H9 (cell line): ENCODE measurements around the gene CD300A. TPM values are rescaled to one million over a fixed set of nuclear protein-coding genes. Genes with fewer than 3 reads are reported as not detected.
"Not testable (repeated sequence)": the region's sequence is repeated elsewhere in the genome, so short reads cannot be mapped to it uniquely, and the experiment has no call there.

Experiments used
- DNase-seq: peaks from one replicate; pipeline ENCODE4 v3.0.0-alpha.2; 2017
- H2AFZ ChIP-seq: one replicate; pipeline ENCODE4 v1.6.1; 2013; ENCODE audit warnings: mild to moderate bottlenecking, low read length, control low read depth, moderate library complexity
- H2AK5ac ChIP-seq: 2 replicates; pipeline ENCODE4 v1.6.1; 2013; ENCODE audit warnings: low read length, control low read depth, mixed read lengths; ENCODE audit not compliant: insufficient read length
- H2BK120ac ChIP-seq: one replicate; pipeline ENCODE4 v1.6.1; 2013; ENCODE audit warnings: low read depth, mild to moderate bottlenecking, low read length, control low read depth, inconsistent platforms; ENCODE audit not compliant: poor library complexity, severe bottlenecking
- H2BK12ac ChIP-seq: 2 replicates; pipeline ENCODE4 v1.6.1; 2013; ENCODE audit warnings: low read length, control low read depth, mixed read lengths, low read depth; ENCODE audit not compliant: insufficient read length
- H2BK15ac ChIP-seq: 2 replicates; pipeline ENCODE4 v1.6.1; 2013; ENCODE audit warnings: low read depth, low read length, control low read depth
- H2BK20ac ChIP-seq: one replicate; pipeline ENCODE4 v1.6.1; 2013; ENCODE audit warnings: low read depth, mild to moderate bottlenecking, low read length, control low read depth, inconsistent platforms; ENCODE audit not compliant: poor library complexity, severe bottlenecking
- H2BK5ac ChIP-seq: 2 replicates; pipeline ENCODE4 v1.6.1; 2013; ENCODE audit warnings: low read length, control low read depth, mixed read lengths; ENCODE audit not compliant: insufficient read length
- H3K14ac ChIP-seq: 2 replicates; pipeline ENCODE4 v1.6.1; 2013; ENCODE audit warnings: low read length, control low read depth; ENCODE audit not compliant: insufficient read depth
- H3K18ac ChIP-seq: 2 replicates; pipeline ENCODE4 v1.6.1; 2013; ENCODE audit warnings: low read depth, mild to moderate bottlenecking, mixed read lengths, low read length, control low read depth; ENCODE audit not compliant: insufficient read length
- H3K23ac ChIP-seq: 2 replicates; pipeline ENCODE4 v1.6.1; 2013; ENCODE audit warnings: low read length, control low read depth, mixed read lengths, low read depth; ENCODE audit not compliant: insufficient read length
- H3K23me2 ChIP-seq: 2 replicates; pipeline ENCODE4 v1.6.1; 2013; ENCODE audit warnings: low read depth, mild to moderate bottlenecking, mixed read lengths, low read length, control low read depth; ENCODE audit not compliant: insufficient read length, poor library complexity, severe bottlenecking
- H3K27ac ChIP-seq: 2 replicates; pipeline ENCODE4 v1.5.1; 2013; ENCODE audit warnings: low read length, control low read depth, mixed read lengths, low read depth; ENCODE audit not compliant: insufficient read length
- H3K27me3 ChIP-seq: 2 replicates; pipeline ENCODE4 v1.6.1; 2013; ENCODE audit warnings: low read length, control low read depth, inconsistent platforms; ENCODE audit not compliant: insufficient read depth
- H3K4ac ChIP-seq: 2 replicates; pipeline ENCODE4 v1.6.1; 2013; ENCODE audit warnings: low read depth, mild to moderate bottlenecking, control low read depth, inconsistent platforms, low read length, moderate library complexity
- H3K4me1 ChIP-seq: 2 replicates; pipeline ENCODE4 v1.6.1; 2013; ENCODE audit warnings: low read length, control low read depth, inconsistent platforms; ENCODE audit not compliant: insufficient read depth
- H3K4me2 ChIP-seq: 2 replicates; pipeline ENCODE4 v1.6.1; 2013; ENCODE audit warnings: low read length, control low read depth, mixed read lengths; ENCODE audit not compliant: insufficient read length, insufficient read depth
- H3K56ac ChIP-seq: 2 replicates; pipeline ENCODE4 v1.6.1; 2013; ENCODE audit warnings: low read depth, mild to moderate bottlenecking, mixed read lengths, low read length, control low read depth; ENCODE audit not compliant: insufficient read length
- H3K79me1 ChIP-seq: 2 replicates; pipeline ENCODE4 v1.6.1; 2013; ENCODE audit warnings: low read depth, mild to moderate bottlenecking, moderate library complexity, low read length, control low read depth, inconsistent platforms; ENCODE audit not compliant: insufficient read depth, poor library complexity, severe bottlenecking
- H3K79me2 ChIP-seq: 2 replicates; pipeline ENCODE4 v1.6.1; 2013; ENCODE audit warnings: low read length, control low read depth, inconsistent platforms; ENCODE audit not compliant: insufficient read depth
- H3K9ac ChIP-seq: 2 replicates; pipeline ENCODE4 v1.6.1; 2013; ENCODE audit warnings: low read length, control low read depth, mixed read lengths; ENCODE audit not compliant: insufficient read length; ENCODE audit errors: extremely low read depth
- H3K9me3 ChIP-seq: one replicate; pipeline ENCODE4 v1.6.1; 2013; ENCODE audit warnings: low read depth, low read length, inconsistent platforms; ENCODE audit not compliant: control insufficient read depth
- H3T11ph ChIP-seq: one replicate; pipeline ENCODE4 v1.6.1; 2013; ENCODE audit warnings: mild to moderate bottlenecking, low read length, control low read depth, inconsistent platforms
- H4K20me1 ChIP-seq: one replicate; pipeline ENCODE4 v1.6.1; 2013; ENCODE audit not compliant: control insufficient read depth, insufficient read length, insufficient read depth
- H4K5ac ChIP-seq: 2 replicates; pipeline ENCODE4 v1.6.1; 2013; ENCODE audit warnings: low read depth, mild to moderate bottlenecking, mixed read lengths, low read length, control low read depth; ENCODE audit not compliant: insufficient read length
- H4K8ac ChIP-seq: replicated peaks from 2 replicates; pipeline ENCODE4 v1.6.1; 2013; ENCODE audit warnings: low read length, control low read depth, mixed read lengths, low read depth; ENCODE audit not compliant: insufficient read length
- H4K91ac ChIP-seq: 2 replicates; pipeline ENCODE4 v1.6.1; 2013; ENCODE audit warnings: low read depth, mild to moderate bottlenecking, moderate library complexity, mixed read lengths, low read length, control low read depth; ENCODE audit not compliant: insufficient read length
- H3K27ac Mint-ChIP-seq, 3 experiments: 2 replicates in 2 of 3; 3 replicates in 1 of 3; pipeline ENCODE4 v1.8.0; 2020 to 2021; ENCODE audit warnings: mixed read lengths in 3 of 3, mild to moderate bottlenecking in 1 of 3, moderate library complexity in 1 of 3
- H3K27me3 Mint-ChIP-seq: 2 replicates; pipeline ENCODE4 v1.8.0; 2021; ENCODE audit warnings: low read depth, mild to moderate bottlenecking, moderate library complexity, mixed read lengths
- H3K36me3 Mint-ChIP-seq, 3 experiments: 2 replicates in 2 of 3; 3 replicates in 1 of 3; pipeline ENCODE4 v1.8.0; 2020 to 2021; ENCODE audit warnings: low read depth in 3 of 3, mixed read lengths in 3 of 3; ENCODE audit not compliant: insufficient read depth in 1 of 3
- H3K4me1 Mint-ChIP-seq, 2 experiments: 2 replicates each; pipeline ENCODE4 v1.8.0; 2020; ENCODE audit warnings: mixed read lengths in 2 of 2
- H3K4me3 Mint-ChIP-seq, 2 experiments: 2 replicates in 1 of 2; 3 replicates in 1 of 2; pipeline ENCODE4 v1.8.0; 2020 to 2021; ENCODE audit warnings: mild to moderate bottlenecking in 2 of 2, mixed read lengths in 2 of 2, moderate library complexity in 1 of 2
- H3K9me3 Mint-ChIP-seq, 2 experiments: 2 replicates in 1 of 2; 3 replicates in 1 of 2; pipeline ENCODE4 v1.8.0; 2020; ENCODE audit warnings: mild to moderate bottlenecking in 2 of 2, mixed read lengths in 2 of 2, moderate library complexity in 1 of 2
- WGBS: extraction: QIAGEN DNeasy Blood & Tissue Kit; methylation state at CpG from one replicate; pipeline ENCODE4 v1.1.7; 2013; ENCODE audit warnings: missing lambda C conversion rate, low lambda C conversion rate, mixed read lengths; ENCODE audit not compliant: insufficient read length; ENCODE audit errors: extremely low coverage; 5-methylcytosine and 5-hydroxymethylcytosine counted together
- total RNA-seq: library from RNA; stranded (reverse); gene quantifications from 2 replicates; pipeline ENCODE4 v1.2.1, GENCODE V29; 2021
- TF ChIP-seq, protein P1 (sequence below): fragments of 200-600 bp; sonication (generic); conservative IDR thresholded peaks from 3 replicates; pipeline ENCODE4 v1.8.0; 2021; ENCODE audit warnings: antibody characterized with exemption, mild to moderate bottlenecking

CD300A gene
- total RNA-seq, 1 experiment from 2014 or later = not detected

DNA sequence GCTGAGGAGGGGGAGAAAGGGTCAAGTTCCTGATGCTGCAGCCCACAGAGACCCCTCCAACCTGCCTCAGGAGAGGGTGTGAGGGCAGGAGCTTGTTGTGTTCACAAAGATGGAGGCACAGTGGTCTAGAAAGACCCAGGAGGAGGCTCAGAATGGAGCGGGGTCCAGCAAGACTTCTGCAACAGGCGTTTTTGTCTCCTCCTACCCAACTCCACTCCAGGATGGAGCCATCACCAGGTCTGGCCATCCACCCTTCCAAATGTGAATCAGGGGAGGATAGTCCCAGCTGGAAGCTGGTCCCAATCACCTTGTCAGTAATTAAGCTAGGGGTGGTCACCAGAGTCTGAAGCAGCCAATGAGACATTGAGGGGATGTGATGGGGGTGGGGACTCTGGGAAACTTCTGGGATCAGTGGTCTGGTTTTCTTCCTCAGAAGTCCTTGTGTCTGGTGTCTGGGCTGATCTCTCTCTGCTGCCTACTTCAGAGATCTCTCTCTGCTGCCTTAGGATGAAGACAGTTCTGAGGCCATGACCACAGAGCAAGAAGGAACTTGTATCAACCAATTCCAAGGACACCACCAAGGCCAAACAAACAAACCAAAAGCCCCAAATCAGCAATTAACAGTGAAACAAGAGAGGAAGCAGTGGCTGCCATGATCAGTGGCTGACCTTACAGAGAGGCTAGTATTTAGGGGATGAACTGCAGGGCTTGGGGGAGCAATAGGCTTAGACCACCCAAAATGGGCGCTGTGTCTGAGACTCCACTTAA, 50.3 kb downstream of the CD300A start:
- Histone ChIP-seq H3K23me2 (no peaks in the 10 kb centered on the region), H3K4ac (no peak overlapping the region), H3K9ac (no peak overlapping the region), H3K56ac (no peak overlapping the region), H3K4me2 (no peak overlapping the region), H2BK5ac (no peak overlapping the region), H3K79me2 (no peaks in the 10 kb centered on the region), H3T11ph (no peak overlapping the region), H3K27ac (no peak overlapping the region), H3K79me1 (no peaks in the 10 kb centered on the region), H2AK5ac (no peak overlapping the region), H2BK15ac (no peak overlapping the region), H3K18ac (no peak overlapping the region), H3K14ac (no peak overlapping the region), H3K27me3 (0 out of 2 replicates have a peak, but pooled peaks cover 1% of the 10 kb centered on the region), H4K20me1 (no peaks in the 10 kb centered on the region), H2BK12ac (no peak overlapping the region), H2BK20ac (no peak overlapping the region), H4K8ac (no peak overlapping the region), H4K5ac (no peak overlapping the region), H3K23ac (no peak overlapping the region), H3K9me3 (peaks cover 8% of the 10 kb centered on the region), H3K4me1 (no peaks in the 10 kb centered on the region), H2AFZ (no peak overlapping the region), H4K91ac (no peak overlapping the region), H2BK120ac (no peak overlapping the region)
- Mint-ChIP-seq H3K27me3 (peaks cover 62% of the 10 kb centered on the region), H3K27ac (no peak overlapping the region), H3K4me1 (no peaks in the 10 kb centered on the region), H3K36me3 (peaks cover 11 to 12% (median 12%) of the 10 kb centered on the region in 3 experiments), H3K4me3 (no peak overlapping the region), H3K9me3 (peaks cover 26 to 37% of the 10 kb centered on the region in 2 experiments)
- no CpG with 5 or more reads among the region's 3 CpGs for WGBS
- TF ChIP-seq, protein P1, sequence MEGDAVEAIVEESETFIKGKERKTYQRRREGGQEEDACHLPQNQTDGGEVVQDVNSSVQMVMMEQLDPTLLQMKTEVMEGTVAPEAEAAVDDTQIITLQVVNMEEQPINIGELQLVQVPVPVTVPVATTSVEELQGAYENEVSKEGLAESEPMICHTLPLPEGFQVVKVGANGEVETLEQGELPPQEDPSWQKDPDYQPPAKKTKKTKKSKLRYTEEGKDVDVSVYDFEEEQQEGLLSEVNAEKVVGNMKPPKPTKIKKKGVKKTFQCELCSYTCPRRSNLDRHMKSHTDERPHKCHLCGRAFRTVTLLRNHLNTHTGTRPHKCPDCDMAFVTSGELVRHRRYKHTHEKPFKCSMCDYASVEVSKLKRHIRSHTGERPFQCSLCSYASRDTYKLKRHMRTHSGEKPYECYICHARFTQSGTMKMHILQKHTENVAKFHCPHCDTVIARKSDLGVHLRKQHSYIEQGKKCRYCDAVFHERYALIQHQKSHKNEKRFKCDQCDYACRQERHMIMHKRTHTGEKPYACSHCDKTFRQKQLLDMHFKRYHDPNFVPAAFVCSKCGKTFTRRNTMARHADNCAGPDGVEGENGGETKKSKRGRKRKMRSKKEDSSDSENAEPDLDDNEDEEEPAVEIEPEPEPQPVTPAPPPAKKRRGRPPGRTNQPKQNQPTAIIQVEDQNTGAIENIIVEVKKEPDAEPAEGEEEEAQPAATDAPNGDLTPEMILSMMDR = no peak
- no peak for DNase-seq

DNA sequence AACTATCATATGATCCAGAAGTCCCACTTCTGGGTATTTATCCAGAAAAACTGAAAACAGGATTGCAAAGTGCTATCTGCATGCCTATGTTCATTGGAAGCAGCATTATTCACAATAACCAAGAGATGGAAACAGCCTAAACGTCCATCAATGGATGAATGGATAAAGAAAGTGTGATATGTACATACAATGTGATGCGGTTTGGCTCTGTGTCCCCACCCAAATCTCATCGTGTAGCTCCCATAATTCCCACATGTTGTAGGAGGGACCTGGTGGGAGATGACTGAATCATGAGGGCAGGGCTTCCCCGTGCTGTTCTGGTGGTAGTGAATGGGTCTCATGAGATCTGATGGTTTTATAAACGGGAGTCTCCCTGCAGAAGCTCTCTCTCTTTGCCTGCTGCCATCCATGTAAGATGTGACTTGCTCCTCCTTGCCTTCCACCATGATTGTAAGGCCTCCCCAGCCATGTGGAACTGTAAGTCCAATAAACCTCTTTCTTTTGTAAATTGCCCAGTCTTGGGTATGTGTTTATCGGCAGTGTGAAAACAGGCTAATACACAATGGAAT, 52.1 kb downstream of the CD300A start:
- H3K4me3 Mint-ChIP-seq, H3K27ac Mint-ChIP-seq: not testable (repeated sequence)
- peaks cover 11 to 12% (median 12%) of the 10 kb centered on the region in 3 experiments for H3K36me3 Mint-ChIP-seq

More for the DNA sequence above, 52.1 kb downstream of the CD300A start:
- not testable (repeated sequence) for H4K5ac ChIP-seq, H3K27me3 ChIP-seq, H2AK5ac ChIP-seq, H3K27ac ChIP-seq, H3K23ac ChIP-seq, H3K4ac ChIP-seq, H3K23me2 ChIP-seq, H2BK12ac ChIP-seq, H3T11ph ChIP-seq, H2BK120ac ChIP-seq, H4K20me1 ChIP-seq, H3K79me2 ChIP-seq, H4K91ac ChIP-seq, H3K18ac ChIP-seq, H3K4me2 ChIP-seq, H3K14ac ChIP-seq, H2BK20ac ChIP-seq, H3K4me1 Mint-ChIP-seq, H3K9me3 ChIP-seq, DNase-seq, H3K4me1 ChIP-seq, H2BK15ac ChIP-seq, H3K79me1 ChIP-seq, H2BK5ac ChIP-seq, H3K9ac ChIP-seq, H3K56ac ChIP-seq, H4K8ac ChIP-seq, H2AFZ ChIP-seq
- WGBS = no CpG with 5 or more reads among the region's 6 CpGs
- peaks cover 56% of the 10 kb centered on the region for H3K27me3 Mint-ChIP-seq
- H3K9me3 Mint-ChIP-seq = peaks cover 29 to 37% of the 10 kb centered on the region in 2 experiments
